NT2/D1 (cell line): Measurements from ENCODE around the gene TMPRSS4.

Source experiments
- DNase-seq: peaks from one replicate; pipeline ENCODE4 v3.0.0-alpha.2; 2011; ENCODE audit warnings: low read depth, low spot score
- H3K27me3 ChIP-seq: 2 replicates; pipeline ENCODE4 v1.6.0; 2011; ENCODE audit warnings: mild to moderate bottlenecking; ENCODE audit not compliant: insufficient read length, insufficient read depth
- H3K36me3 ChIP-seq: 2 replicates; pipeline ENCODE4 v1.6.1; 2011; ENCODE audit warnings: mild to moderate bottlenecking, low read length, mixed read lengths; ENCODE audit not compliant: insufficient read depth, insufficient read length
- H3K4me1 ChIP-seq: 2 replicates; pipeline ENCODE4 v1.5.1; 2011; ENCODE audit not compliant: insufficient read depth, insufficient read length
- H3K4me3 ChIP-seq: 2 replicates; pipeline ENCODE4 v1.5.1; 2011; ENCODE audit warnings: low read depth; ENCODE audit not compliant: insufficient read length
- H3K9ac ChIP-seq: 2 replicates; pipeline ENCODE4 v1.6.0; 2011; ENCODE audit warnings: low read depth; ENCODE audit not compliant: insufficient read length
- H3K9me3 ChIP-seq: 2 replicates; pipeline ENCODE4 v1.5.1; 2011; ENCODE audit warnings: mild to moderate bottlenecking, low read length; ENCODE audit not compliant: insufficient read depth
- SUZ12 ChIP-seq: IDR thresholded peaks from 2 replicates; pipeline ENCODE4 v1.6.1; 2011; ENCODE audit not compliant: insufficient read length, insufficient read depth; ENCODE audit errors: extremely low read depth
- YY1 ChIP-seq: IDR thresholded peaks from 2 replicates; pipeline ENCODE4 v1.6.1; 2011; ENCODE audit not compliant: insufficient read length, insufficient read depth
- ZNF274 ChIP-seq: IDR thresholded peaks from 2 replicates; pipeline ENCODE4 v1.6.1; 2011; ENCODE audit warnings: mild to moderate bottlenecking, low read depth, low read length

Gene TMPRSS4

DNA sequence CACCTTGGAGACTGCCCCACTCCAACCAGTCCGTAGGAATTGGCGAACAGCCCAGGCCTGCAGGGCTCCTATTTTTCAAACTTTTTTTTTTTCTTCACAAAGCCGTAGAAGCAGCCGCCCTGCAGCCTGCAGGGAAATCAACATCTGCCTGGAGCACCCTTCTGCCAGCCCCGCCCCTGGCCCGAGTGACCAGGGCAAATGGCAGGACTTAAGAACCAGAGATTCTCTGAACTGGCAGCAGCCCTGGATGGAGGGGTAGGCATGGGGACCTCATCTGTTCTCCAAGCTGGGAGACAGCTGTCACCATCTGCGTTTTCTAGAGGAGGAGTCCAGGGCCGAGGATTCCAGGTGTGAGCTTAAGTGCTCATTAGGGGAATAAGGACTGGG, 94.0 kb downstream of the TMPRSS4 start:
- no peaks in the 10 kb centered on the region for H3K36me3 ChIP-seq
- DNase-seq: no peak
- TF ChIP-seq SUZ12: no peak
- TF ChIP-seq YY1: no peak
- no peak for TF ChIP-seq ZNF274
- H3K9me3 ChIP-seq: no peaks in the 10 kb centered on the region
- H3K27me3 ChIP-seq: peaks cover 30% of the 10 kb centered on the region
- H3K4me1 ChIP-seq: peaks cover 19% of the 10 kb centered on the region
- H3K9ac ChIP-seq: no peak overlapping the region
- no peak overlapping the region for H3K4me3 ChIP-seq
